NB4 (cell line): Measurements from ENCODE around the gene MON1A.
"Not testable (repeated sequence)": the region's sequence is repeated elsewhere in the genome, so short reads cannot be mapped to it uniquely, and the experiment has no call there.

ENCODE experiments used
- DNase-seq: peaks from one replicate; pipeline ENCODE4 v3.0.0; 2010; ENCODE audit warnings: low read depth
- H3K4me3 ChIP-seq: one replicate; pipeline ENCODE4 v1.5.1; 2011; ENCODE audit warnings: mild to moderate bottlenecking, low read depth, low read length, moderate library complexity
- CTCF ChIP-seq: IDR thresholded peaks from one replicate; pipeline ENCODE4 v1.5.1; 2012; ENCODE audit warnings: low read depth, low read length
- MYC ChIP-seq: IDR thresholded peaks from 2 replicates; pipeline ENCODE4 v1.6.1; 2011; ENCODE audit warnings: low read depth, low read length
- POLR2A ChIP-seq: IDR thresholded peaks from 2 replicates; pipeline ENCODE4 v1.6.1; 2011; ENCODE audit warnings: mild to moderate bottlenecking; ENCODE audit not compliant: insufficient read length; ENCODE audit errors: extremely low read depth
- TF ChIP-seq, protein P1 (sequence below): IDR thresholded peaks from 2 replicates; pipeline ENCODE4 v1.6.1; 2011; ENCODE audit warnings: low read depth, low read length

MON1A gene

GRCh38 chr3:49939858-49940666 is 10.5 kb upstream of the MON1A start, which contains the start of gene RBM6:
RBM6 (plus strand) TSS chr3:49940150; CDS start chr3:49962642, 22,492 bp downstream.
- peak within 1 kb of the TSS; percentile 81 for H3K4me3 ChIP-seq
- TF ChIP-seq CTCF: no peak
- peak; percentile 85 for TF ChIP-seq MYC
- peak; percentile 88 for TF ChIP-seq POLR2A
- TF ChIP-seq, protein P1, sequence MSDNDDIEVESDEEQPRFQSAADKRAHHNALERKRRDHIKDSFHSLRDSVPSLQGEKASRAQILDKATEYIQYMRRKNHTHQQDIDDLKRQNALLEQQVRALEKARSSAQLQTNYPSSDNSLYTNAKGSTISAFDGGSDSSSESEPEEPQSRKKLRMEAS: peak; percentile 91
- DNase-seq: peak; percentile 99

DNA sequence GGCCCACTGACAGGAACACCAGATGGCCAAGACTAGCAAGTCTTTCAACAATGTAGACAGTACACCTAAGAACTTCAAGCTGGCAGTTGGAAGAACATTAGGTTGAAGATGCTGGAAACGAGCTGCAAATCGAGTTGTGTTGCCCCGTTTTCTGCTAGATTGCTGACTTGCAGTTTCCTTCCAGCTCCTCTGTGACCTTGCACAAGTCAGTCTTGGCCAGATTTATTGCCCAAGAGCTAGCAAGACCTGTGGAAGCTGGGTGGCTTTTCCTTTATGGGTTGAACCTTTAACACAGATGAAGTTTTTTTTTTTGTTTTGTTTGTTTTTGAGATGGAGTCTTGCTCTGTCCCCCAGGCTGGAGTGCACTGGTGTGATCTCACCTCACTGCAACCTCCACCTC is 7.5 kb upstream of the MON1A start:
- DNase-seq: peak; percentile 41

GRCh38 chr3:49932281-49932680 is 2.7 kb upstream of the MON1A start:
- DNase-seq, H3K4me3 ChIP-seq: not testable (repeated sequence)

More for the DNA sequence above, 7.5 kb upstream of the MON1A start:
- no peak overlapping the region for H3K4me3 ChIP-seq
- TF ChIP-seq MYC (no peak), POLR2A (no peak), CTCF (no peak)
- TF ChIP-seq, protein P1: no peak

- no peak overlapping the region for H3K4me3 ChIP-seq
- peak; percentile 51 for DNase-seq
- TF ChIP-seq POLR2A (no peak), CTCF (no peak), MYC (no peak)
- TF ChIP-seq, protein P1: no peak
Measured at GRCh38 chr3:49930922-49931321, 1.3 kb upstream of the MON1A start.

GRCh38 chr3:49930168-49930690 is 618 bp upstream of the MON1A start:
- no peak for TF ChIP-seq MYC
- TF ChIP-seq, protein P1: no peak
- no peak for TF ChIP-seq POLR2A
- no peak for TF ChIP-seq CTCF
- H3K4me3 ChIP-seq: peak overlapping the region; percentile 80
- no peak for DNase-seq

GRCh38 chr3:49928481-49929017 is 1.1 kb downstream of the MON1A start:
- H3K4me3 ChIP-seq: peak overlapping the region; percentile 13
- DNase-seq: no peak
- TF ChIP-seq, protein P1: no peak
- TF ChIP-seq POLR2A (no peak), CTCF (no peak), MYC (no peak)
